ENCODE results near the gene VEZT.
"Not testable (repeated sequence)": the region's sequence is repeated elsewhere in the genome, so short reads cannot be mapped to it uniquely, and the experiment has no call there.

VEZT gene

DNA sequence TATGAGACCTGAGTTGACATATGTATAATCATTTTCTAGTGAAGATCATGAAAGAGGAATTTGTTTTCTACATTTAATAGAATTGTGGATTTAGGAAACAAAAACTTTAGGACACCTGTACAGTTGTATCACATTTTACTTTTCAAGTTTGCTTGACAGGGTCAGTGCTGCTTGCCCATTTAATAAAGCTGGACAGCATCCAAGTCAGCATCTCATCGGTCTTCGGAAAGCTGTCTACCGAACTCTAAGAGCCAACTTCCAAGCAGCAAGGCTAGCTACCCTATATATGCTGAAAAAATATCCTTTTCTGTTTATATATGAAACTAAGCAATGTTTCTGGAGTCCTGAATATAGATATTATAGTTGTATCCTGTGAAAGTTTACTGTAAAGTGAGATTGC lies 52.3 kb downstream of the VEZT start:
- DNase-seq, result no peak
- TF ChIP-seq POLR2A (IDR thresholded peaks at IDR 0.05; ENCODE audit: low read length) (no peak), GATA1 (IDR thresholded peaks at IDR 0.05; ENCODE audit: low read depth, low read length) (no peak)

DNA sequence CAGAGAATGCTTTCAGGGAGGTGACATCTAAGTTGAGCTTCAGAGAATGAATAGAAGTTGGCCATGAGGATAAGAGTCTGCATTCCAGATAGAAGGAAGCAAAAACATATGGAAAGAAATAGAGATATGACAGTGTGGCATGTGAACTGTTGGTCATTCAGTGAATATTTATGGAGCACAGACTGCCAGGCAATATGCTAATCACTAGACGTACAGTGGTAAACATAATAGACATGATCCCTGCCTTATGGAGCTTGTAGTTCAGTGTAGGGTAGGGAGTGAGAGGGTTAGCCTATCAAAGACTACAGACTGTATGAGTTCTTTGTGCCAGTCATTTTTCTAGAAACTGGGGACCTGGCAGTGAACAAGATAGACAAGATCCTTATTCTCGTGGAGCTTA lies 53.9 kb downstream of the VEZT start:
- no peak for DNase-seq
- TF ChIP-seq POLR2A (IDR thresholded peaks at IDR 0.05; ENCODE audit: low read length) (no peak), GATA1 (IDR thresholded peaks at IDR 0.05; ENCODE audit: low read depth, low read length) (no peak)

DNA sequence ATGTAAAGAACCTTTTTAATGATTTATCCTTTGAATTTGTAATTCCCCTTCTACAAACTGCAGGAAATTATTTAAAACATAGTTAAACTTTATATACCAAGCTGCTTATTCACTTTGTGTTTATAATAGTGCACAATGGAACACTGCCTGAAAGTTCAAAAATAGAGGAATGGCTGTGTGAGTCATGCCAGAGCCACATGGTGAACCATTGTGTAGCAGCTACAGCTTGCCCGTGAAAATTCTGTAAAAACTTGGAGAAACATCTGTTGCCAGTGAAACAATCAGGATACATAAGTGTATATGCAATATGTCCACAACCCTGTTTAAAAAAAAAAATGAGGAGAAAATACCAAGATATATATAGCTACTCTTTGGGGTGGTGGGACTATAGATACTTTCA lies 59.5 kb downstream of the VEZT start:
- TF ChIP-seq POLR2A (IDR thresholded peaks at IDR 0.05; ENCODE audit: low read length), result no peak
- TF ChIP-seq GATA1 (IDR thresholded peaks at IDR 0.05; ENCODE audit: low read depth, low read length), result no peak
- DNase-seq, result no peak

DNA sequence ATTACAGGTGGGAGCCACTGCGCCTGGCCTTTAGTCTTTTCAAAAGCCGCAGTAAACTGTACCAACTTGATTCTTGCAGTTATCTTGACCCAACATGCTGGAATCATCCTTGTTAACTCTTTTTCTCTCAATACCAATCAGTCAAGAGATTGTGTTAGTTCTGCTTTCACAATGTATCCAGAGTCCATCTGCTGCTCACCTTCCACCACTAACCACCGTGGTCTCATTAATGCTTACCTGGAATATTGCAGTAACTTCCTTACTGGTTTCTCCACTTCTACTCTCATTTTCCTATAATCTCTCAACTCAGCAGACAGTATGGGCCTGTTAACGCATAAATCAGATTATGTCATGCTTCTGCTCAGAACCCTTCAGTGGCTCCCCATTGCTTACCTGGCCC lies 62.2 kb downstream of the VEZT start:
- TF ChIP-seq GATA1 (IDR thresholded peaks at IDR 0.05; ENCODE audit: low read depth, low read length) (no peak), POLR2A (IDR thresholded peaks at IDR 0.05; ENCODE audit: low read length) (no peak)
- DNase-seq, result no peak

DNA sequence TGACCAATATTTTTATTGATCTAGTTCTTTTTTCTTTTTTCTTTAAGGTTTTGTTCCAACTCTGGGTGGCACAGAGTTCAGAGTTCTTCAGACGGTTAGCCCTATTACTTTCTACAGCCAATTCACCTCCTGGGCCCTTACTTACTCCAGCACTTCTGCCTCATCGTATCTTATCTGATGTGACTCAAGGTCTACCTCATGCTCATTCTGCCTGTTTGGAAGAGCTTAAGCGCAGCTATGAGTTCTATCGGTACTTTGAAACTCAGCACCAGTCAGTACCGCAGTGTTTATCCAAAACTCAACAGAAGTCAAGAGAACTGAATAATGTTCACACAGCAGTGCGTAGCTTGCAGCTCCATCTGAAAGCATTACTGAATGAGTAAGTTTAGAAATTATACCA lies 64.7 kb downstream of the VEZT start:
- peak; percentile 5 to 35 for DNase-seq
- TF ChIP-seq POLR2A (IDR thresholded peaks at IDR 0.05; ENCODE audit: low read length) (no peak), GATA1 (IDR thresholded peaks at IDR 0.05; ENCODE audit: low read depth, low read length) (no peak)

DNA sequence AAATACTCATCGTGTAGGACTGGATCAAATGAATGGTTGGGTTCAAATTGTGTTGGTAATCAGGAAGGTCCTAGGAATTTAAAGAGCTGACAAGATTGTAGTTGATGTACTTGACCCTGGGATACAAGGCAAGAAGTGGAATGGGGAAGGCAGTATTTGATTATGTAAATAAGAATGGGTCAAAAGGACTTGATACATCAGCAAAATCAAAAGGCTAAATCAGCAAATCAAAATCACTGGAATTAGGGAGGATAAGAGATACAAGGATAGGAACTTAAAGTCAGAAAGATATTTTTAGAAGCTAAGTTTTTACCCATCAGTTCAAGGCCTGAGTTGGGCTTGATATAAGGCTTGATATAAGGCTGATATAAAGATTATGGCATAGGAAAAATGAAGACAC lies 65.8 kb downstream of the VEZT start:
- DNase-seq, result no peak
- TF ChIP-seq GATA1 (IDR thresholded peaks at IDR 0.05; ENCODE audit: low read depth, low read length), result no peak
- TF ChIP-seq POLR2A (IDR thresholded peaks at IDR 0.05; ENCODE audit: low read length), result no peak

DNA sequence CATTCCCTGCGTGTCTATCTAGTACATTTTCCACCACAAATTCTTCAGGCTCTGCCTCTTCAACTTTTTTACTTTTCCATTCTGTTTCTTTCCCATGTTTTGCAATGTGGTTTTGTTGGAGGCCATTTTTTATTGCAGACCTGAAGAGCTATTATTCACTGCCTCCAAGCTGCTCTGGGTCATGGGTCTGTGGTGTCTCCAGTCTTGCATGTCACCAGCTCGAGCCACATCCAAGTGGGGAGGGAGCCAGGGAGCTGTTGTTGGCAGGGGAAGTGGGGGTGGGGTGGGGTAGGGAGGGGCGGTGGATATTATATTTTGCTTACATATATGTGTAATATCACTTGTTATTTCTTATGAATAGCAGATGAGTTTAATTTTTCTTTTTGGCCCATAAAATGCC lies 69.1 kb downstream of the VEZT start:
- no peak for DNase-seq
- TF ChIP-seq POLR2A (IDR thresholded peaks at IDR 0.05; ENCODE audit: low read length), result no peak
- no peak for TF ChIP-seq GATA1 (IDR thresholded peaks at IDR 0.05; ENCODE audit: low read depth, low read length)

DNA sequence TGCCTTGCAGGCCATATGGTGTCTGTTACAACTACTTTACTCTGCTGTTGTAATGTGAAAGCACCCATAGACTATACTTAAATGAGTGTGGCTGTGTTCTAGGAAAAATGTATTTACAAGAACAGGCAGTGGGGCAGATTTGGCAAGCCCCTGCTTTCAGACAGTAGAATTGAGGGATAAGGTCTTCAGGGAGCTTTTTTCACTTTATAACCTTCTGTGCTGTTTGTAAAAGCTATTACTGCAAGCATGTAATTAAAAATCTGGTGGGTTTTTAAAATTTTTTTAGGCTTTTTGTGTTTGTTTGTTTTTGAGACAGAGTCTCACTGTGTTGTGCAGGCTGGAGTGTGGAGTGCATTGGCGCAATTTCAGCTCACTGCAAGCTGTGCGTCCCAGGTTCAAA lies 73.9 kb downstream of the VEZT start:
- TF ChIP-seq POLR2A (IDR thresholded peaks at IDR 0.05; ENCODE audit: low read length), result no peak
- no peak for TF ChIP-seq GATA1 (IDR thresholded peaks at IDR 0.05; ENCODE audit: low read depth, low read length)
- DNase-seq, result no peak

DNA sequence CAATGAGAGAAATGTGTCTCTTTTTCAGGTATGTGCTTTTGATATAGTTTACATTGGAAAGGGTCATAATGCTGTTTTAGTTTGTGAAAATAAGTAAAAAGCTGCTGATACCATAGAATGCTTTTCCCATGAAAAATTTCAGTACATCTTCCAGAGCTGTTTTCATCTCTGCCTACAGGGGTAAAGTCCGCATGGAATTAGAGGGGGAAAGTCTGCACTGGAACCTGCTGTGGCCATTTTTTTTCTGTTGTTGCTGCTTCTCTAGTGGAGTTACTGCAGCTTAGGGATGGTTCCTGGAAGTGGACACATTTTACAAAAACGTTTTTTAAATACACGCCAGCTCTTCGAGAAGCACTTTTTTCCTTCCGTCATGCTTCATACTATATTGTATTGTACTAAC lies 81.3 kb downstream of the VEZT start:
- TF ChIP-seq GATA1 (IDR thresholded peaks at IDR 0.05; ENCODE audit: low read depth, low read length) (no peak), POLR2A (IDR thresholded peaks at IDR 0.05; ENCODE audit: low read length) (no peak)
- DNase-seq, result no peak

DNA sequence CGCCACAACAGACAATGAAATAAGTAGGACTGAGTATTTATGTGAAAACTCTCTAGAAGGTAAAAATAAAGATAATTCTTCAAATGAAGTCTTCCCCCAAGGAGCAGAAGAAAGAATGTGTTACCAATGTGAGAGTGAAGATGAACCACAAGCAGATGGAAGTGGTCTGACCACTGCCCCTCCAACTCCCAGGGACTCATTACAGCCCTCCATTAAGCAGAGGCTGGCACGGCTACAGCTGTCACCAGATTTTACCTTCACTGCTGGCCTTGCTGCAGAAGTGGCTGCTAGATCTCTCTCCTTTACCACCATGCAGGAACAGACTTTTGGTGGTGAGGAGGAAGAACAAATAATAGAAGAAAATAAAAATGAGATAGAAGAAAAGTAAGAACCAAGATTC lies 82.7 kb downstream of the VEZT start:
- no peak for DNase-seq
- TF ChIP-seq POLR2A (IDR thresholded peaks at IDR 0.05; ENCODE audit: low read length) (no peak), GATA1 (IDR thresholded peaks at IDR 0.05; ENCODE audit: low read depth, low read length) (no peak)

DNA sequence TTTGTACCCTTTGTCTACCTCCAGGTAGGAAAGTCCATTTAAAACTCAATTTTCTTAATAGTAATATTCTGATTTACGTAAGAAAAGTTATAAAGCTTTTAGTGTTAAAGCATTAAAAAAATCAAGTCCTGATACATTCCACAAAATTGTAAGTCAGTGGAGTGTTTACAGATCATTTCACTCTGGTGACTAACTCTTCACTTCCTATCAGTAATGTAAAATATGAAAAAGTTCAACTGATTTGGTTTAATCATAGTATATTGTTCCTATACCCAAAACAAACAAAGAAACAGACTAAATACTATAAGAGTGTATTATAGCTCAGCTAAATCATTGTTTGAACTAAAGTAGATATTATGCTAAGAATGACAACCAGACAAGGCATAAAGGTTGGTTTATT lies 85.9 kb downstream of the VEZT start:
- TF ChIP-seq GATA1 (IDR thresholded peaks at IDR 0.05; ENCODE audit: low read depth, low read length), result no peak
- TF ChIP-seq POLR2A (IDR thresholded peaks at IDR 0.05; ENCODE audit: low read length), result no peak
- DNase-seq, result no peak

DNA sequence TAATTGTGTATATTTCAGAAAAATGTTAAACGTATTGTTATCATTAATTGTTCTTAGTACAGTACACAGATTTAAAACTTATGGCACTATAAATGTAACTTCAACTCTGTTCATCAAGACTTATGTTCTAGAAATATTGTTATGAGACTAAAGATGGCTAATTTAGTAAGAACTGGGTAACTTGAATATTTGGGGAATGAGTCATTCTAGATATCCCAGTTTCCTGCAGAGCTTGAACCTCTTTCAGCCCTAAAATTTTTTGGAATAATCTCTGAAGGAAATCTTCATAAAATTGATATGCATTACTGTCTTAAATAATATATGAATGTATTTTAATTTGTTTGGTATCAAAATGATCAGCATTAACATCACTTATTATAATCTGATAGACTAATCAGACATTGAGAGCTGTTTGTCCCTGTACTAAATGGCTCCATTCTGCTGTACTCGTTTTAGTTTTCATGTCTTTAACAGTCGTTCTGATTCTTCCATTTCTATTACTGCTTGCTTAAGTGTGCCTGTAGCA lies 87.1 kb downstream of the VEZT start:
- DNase-seq, result no peak
- no peak for TF ChIP-seq GATA1 (IDR thresholded peaks at IDR 0.05; ENCODE audit: low read depth, low read length)
- no peak for TF ChIP-seq POLR2A (IDR thresholded peaks at IDR 0.05; ENCODE audit: low read length)

DNA sequence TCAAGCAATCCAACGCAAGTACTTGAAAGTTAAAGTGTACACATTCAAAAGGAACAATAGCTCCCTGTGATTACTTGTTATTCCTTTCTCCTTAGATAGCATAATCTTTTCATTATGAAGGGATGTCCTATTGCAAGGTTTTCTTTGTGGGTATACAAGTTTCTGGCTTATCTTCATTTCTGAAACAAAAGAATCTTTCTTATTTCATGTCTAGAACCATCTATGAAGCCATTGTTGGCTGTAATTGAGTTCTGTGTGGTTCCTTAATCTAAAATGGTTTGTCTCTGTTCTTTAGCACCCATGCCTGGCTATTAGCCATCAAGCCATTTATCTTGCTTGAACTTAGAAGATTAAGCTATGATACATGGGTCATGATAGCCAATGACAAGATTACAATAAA lies 95.0 kb downstream of the VEZT start:
- DNase-seq, result no peak
- no peak for TF ChIP-seq POLR2A (IDR thresholded peaks at IDR 0.05; ENCODE audit: low read length)

DNA sequence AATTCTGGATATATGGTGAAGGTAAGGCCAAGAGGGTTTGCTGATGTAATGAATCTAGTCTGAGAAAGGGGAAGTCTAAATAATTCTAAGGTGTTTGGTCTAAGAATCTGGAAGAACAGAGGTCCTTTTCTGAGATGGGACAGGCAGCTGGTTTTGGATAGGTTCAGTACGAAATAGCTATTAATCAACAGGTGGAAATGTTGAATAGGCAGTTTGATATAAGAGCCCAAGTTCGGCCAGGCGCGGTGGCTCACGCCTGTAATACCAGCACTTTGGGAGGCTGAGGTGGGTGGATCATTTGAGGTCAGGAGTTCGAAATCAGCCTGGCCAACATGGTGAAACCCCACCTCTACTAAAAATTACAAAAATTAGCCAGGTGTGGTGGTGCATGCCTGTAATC lies 97.1 kb downstream of the VEZT start:
- not testable (repeated sequence) for DNase-seq

DNA sequence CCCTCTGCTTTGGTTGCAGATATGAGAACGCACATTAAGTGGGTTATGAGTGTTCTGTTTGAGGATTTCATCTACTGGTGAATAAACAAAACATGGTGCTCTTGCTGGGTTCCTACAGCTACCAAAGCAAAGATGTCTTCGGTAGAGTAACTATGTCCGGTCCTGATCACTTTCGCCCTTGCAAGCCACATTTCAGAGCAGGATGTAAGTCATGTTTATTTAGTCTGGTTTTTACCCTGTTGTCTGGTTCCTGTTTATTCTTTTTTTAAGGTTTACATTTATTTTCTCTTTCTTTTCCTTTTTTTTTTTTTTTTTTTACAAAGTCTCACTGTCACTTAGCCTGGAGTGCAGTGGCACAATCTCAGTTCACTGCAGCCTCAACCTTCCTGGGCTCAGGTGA lies 99.2 kb downstream of the VEZT start:
- no peak for DNase-seq
- no peak for TF ChIP-seq GATA1 (IDR thresholded peaks at IDR 0.05; ENCODE audit: low read depth, low read length)
- no peak for TF ChIP-seq POLR2A (IDR thresholded peaks at IDR 0.05; ENCODE audit: low read length)

DNA sequence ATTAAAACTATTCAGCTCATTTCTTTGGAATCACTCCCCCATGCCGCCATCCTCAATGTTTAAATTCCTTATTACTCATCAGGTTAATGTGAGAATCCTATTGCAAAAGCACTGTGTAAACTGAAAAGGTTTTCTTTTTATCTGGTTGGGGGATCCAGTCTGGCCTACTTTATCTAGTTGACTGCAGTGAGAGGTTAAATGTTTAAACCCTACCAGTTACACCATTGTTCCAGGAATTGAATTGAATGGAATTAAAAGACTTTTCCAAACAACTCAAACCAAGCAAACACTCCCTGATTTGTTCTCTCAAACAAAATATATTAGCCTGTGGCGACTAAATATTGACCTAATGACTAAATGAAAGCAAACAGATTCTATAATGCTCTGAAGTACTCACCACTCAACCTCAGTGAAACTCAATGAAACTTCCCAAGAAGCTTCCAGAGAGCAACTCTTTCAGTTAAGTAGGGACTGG lies 100.5 kb downstream of the VEZT start:
- no peak for DNase-seq
- TF ChIP-seq POLR2A (IDR thresholded peaks at IDR 0.05; ENCODE audit: low read length) (no peak), GATA1 (IDR thresholded peaks at IDR 0.05; ENCODE audit: low read depth, low read length) (no peak)
